PFSK-1 (cell line): ENCODE data around the gene ABRACL.

Experiments
- FOXP2 ChIP-seq: optimal IDR thresholded peaks from 2 replicates; pipeline ENCODE3; 2011; ENCODE audit warnings: borderline replicate concordance, control low read depth, inconsistent platforms; ENCODE audit not compliant: insufficient read depth; ENCODE audit errors: extremely low read length, extremely low read depth
- POLR2AphosphoS5 ChIP-seq: IDR thresholded peaks from 2 replicates; pipeline ENCODE4 v1.6.1; 2012; ENCODE audit warnings: low read depth, mild to moderate bottlenecking, control low read depth, low read length, moderate library complexity
- SIN3A ChIP-seq: IDR thresholded peaks from 2 replicates; pipeline ENCODE4 v1.6.1; 2012; ENCODE audit warnings: mild to moderate bottlenecking, low read length, moderate library complexity, borderline replicate concordance; ENCODE audit not compliant: insufficient read depth
- TAF1 ChIP-seq: IDR thresholded peaks from 2 replicates; pipeline ENCODE4 v1.6.1; 2012; ENCODE audit warnings: low read length, control low read depth, borderline replicate concordance; ENCODE audit not compliant: insufficient read depth
- TF ChIP-seq, protein P1 (sequence below), 2 experiments: IDR thresholded peaks; 2 replicates each; pipeline versions ENCODE4 v1.6.1 to v1.8.0; 2011 to 2012; ENCODE audit warnings: low read depth in 2 of 2, low read length in 2 of 2, control low read depth in 1 of 2, inconsistent platforms in 1 of 2, mild to moderate bottlenecking in 1 of 2, moderate library complexity in 1 of 2; ENCODE audit not compliant: insufficient read depth in 1 of 2

- TF ChIP-seq TAF1 (no peak), POLR2AphosphoS5 (no peak), SIN3A (no peak), FOXP2 (no peak)
- TF ChIP-seq, protein P1, sequence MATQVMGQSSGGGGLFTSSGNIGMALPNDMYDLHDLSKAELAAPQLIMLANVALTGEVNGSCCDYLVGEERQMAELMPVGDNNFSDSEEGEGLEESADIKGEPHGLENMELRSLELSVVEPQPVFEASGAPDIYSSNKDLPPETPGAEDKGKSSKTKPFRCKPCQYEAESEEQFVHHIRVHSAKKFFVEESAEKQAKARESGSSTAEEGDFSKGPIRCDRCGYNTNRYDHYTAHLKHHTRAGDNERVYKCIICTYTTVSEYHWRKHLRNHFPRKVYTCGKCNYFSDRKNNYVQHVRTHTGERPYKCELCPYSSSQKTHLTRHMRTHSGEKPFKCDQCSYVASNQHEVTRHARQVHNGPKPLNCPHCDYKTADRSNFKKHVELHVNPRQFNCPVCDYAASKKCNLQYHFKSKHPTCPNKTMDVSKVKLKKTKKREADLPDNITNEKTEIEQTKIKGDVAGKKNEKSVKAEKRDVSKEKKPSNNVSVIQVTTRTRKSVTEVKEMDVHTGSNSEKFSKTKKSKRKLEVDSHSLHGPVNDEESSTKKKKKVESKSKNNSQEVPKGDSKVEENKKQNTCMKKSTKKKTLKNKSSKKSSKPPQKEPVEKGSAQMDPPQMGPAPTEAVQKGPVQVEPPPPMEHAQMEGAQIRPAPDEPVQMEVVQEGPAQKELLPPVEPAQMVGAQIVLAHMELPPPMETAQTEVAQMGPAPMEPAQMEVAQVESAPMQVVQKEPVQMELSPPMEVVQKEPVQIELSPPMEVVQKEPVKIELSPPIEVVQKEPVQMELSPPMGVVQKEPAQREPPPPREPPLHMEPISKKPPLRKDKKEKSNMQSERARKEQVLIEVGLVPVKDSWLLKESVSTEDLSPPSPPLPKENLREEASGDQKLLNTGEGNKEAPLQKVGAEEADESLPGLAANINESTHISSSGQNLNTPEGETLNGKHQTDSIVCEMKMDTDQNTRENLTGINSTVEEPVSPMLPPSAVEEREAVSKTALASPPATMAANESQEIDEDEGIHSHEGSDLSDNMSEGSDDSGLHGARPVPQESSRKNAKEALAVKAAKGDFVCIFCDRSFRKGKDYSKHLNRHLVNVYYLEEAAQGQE (IDR thresholded peaks at IDR 0.05; ENCODE audit: insufficient read depth in 1 of 2, low read depth in 2 of 2, low read length in 2 of 2), result no peak
Observed at GRCh38 chr6:139044250-139044649, 15.7 kb downstream of the ABRACL start.
